Psoas muscle (tissue), 8 donors: ENCODE measurements around the gene CLCN5. TPM values are rescaled to one million over a fixed set of nuclear protein-coding genes. Genes with fewer than 3 reads are reported as not detected.

Experiments
- ATAC-seq, 4 donors: fragments of 200-7000 bp; cut with Tn5 transposase; one replicate each; pipeline ENCODE4 v1.9.1; 2020; ENCODE audit warnings: moderate library complexity in 3 of 4, mild to moderate bottlenecking in 2 of 4
- DNase-seq, 2 donors: peaks; one replicate each; pipeline ENCODE4 v3.0.0-alpha.2; 2020
- H3K27ac ChIP-seq: fragments of 200-600 bp; one replicate; pipeline ENCODE4 v1.8.0; 2022
- H3K27me3 ChIP-seq, 3 donors: fragments of 200-600 bp in 1 of 3; one replicate each; pipeline versions ENCODE4 v1.6.1 to v1.8.0; 2013 to 2022; ENCODE audit warnings: low read length in 2 of 3, mild to moderate bottlenecking in 2 of 3, moderate library complexity in 1 of 3; ENCODE audit not compliant: insufficient read depth in 3 of 3
- H3K36me3 ChIP-seq, 2 donors: fragments of 200-600 bp in 1 of 2; one replicate each; pipeline versions ENCODE4 v1.6.1 to v1.8.0; 2013 to 2022; ENCODE audit warnings: low read depth in 1 of 2, mild to moderate bottlenecking in 1 of 2, moderate library complexity in 1 of 2; ENCODE audit not compliant: insufficient read depth in 1 of 2
- H3K4me1 ChIP-seq: fragments of 200-600 bp; one replicate; pipeline ENCODE4 v1.8.0; 2022
- H3K4me3 ChIP-seq: fragments of 200-600 bp; one replicate; pipeline ENCODE4 v1.8.0; 2022; ENCODE audit warnings: mild to moderate bottlenecking
- H3K9me3 ChIP-seq: fragments of 200-600 bp; one replicate; pipeline ENCODE4 v1.8.0; 2022
- WGBS, 3 donors: extraction: QIAGEN DNeasy Blood & Tissue Kit; methylation state at CpG; one replicate each; pipeline versions ENCODE4 v1.1.6 to v1.1.7; 2013; 5-methylcytosine and 5-hydroxymethylcytosine counted together
- intact Hi-C, 2 donors: fragments of 100-400 bp; cut with DNase I; formaldehyde crosslinking; loops; one replicate each; pipeline versions ENCODE4 v1.11.0 to v1.14.2; 2022
- polyA plus RNA-seq, 3 donors: library from polyadenylated mRNA; stranded (reverse); fragments of 200-250 nt; gene quantifications; one replicate each; pipeline ENCODE4 v1.2.3, GENCODE V29; 2013
- total RNA-seq, 4 donors: library from RNA; stranded (reverse); fragmentation: NEBNext Ultra II Directional in 2 of 4; extraction: Animal tissue kit (Norgen Biotek cat#: 25700) in 2 of 4; gene quantifications; one replicate each; pipeline versions ENCODE4 v1.2.1 to v1.2.4, GENCODE V29; 2021 to 2023
- TF ChIP-seq, protein P1 (sequence below): fragments of 200-600 bp; IDR thresholded peaks from one replicate; pipeline ENCODE4 v1.8.0; 2022; ENCODE audit warnings: antibody characterized with exemption
- donor health status: healthy with polysubstance abuse.
- donor health status: DM: no; HTN: no; CAD: no; lungs with moderate emphysema.
- donor health status: Bipolar disorder and iron deficiency.
- donor health status: healthy.
- donor health status: DM: yes; HTN: yes; CAD: no.
- donor health status: DM: no; HTN: no; CAD: no.
- donor health status: DM: no; HTN: no; CAD: no.
- donor health status: DM: yes; HTN: yes; CAD: no.

The CLCN5 gene
- total and polyA plus RNA-seq, 7 donors: 1.9 to 11.3 (median 6.5) TPM

DNA sequence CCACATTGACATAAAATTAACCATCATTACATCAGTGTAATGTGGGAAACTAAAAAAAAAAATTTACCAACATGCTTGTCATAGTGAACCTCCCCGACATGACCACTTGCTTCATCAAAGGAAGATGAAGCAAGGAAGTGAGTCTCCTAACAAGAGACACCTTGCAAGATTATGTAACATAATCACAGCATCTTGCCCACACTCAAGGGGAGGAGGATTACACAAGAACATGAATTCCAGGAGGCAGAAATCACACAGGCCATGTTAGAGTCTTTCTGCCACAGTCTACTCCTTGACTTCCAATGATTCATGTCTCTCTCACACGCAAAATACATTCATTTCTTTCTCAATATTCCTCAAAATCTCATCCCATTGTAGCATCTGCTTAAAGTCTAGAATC is 185.1 kb downstream of the CLCN5 start:
- Histone ChIP-seq H3K9me3 (no peaks in the 10 kb centered on the region), H3K4me1 (no peaks in the 10 kb centered on the region), H3K36me3 (no peaks in the 10 kb centered on the region), H3K4me3 (no peak overlapping the region), H3K27ac (no peak overlapping the region), H3K27me3 (peaks cover 0 to 6% (median 0%) of the 10 kb centered on the region in 3 donors)
- no peak for ATAC-seq
- intact Hi-C loops: loop anchor here in 1 of 2 donors (10.0 kb wide), 1 partner anchor 477 kb away; no protein-coding TSS in a partner anchor
- TF ChIP-seq, protein P1, sequence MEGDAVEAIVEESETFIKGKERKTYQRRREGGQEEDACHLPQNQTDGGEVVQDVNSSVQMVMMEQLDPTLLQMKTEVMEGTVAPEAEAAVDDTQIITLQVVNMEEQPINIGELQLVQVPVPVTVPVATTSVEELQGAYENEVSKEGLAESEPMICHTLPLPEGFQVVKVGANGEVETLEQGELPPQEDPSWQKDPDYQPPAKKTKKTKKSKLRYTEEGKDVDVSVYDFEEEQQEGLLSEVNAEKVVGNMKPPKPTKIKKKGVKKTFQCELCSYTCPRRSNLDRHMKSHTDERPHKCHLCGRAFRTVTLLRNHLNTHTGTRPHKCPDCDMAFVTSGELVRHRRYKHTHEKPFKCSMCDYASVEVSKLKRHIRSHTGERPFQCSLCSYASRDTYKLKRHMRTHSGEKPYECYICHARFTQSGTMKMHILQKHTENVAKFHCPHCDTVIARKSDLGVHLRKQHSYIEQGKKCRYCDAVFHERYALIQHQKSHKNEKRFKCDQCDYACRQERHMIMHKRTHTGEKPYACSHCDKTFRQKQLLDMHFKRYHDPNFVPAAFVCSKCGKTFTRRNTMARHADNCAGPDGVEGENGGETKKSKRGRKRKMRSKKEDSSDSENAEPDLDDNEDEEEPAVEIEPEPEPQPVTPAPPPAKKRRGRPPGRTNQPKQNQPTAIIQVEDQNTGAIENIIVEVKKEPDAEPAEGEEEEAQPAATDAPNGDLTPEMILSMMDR: no peak
- WGBS, 3 donors: 68 to 90% (median 89%) methylated on average over 2 of the region's 2 CpGs
- DNase-seq: no peak

DNA sequence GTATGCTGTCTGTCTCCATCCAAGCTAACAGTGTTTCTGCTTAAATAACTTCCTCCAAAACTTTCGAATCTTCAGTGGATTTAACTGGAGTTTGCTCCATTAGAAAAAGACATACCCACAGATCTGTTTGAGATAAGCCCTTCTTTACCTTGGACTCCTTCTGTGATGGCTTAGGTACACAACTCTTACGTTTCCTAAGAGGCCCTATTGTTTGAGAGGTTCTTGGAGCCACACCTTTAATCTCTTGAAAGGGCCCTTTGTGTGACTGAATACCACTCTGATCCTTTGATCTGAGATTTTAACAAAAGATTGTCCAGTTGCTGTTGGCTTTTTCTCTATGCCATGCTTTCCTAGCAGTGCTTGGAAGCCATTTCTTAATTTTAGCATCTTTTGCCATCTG is 185.9 kb downstream of the CLCN5 start:
- Histone ChIP-seq H3K27ac (no peak overlapping the region), H3K4me3 (no peak overlapping the region), H3K27me3 (peaks cover 0 to 5% (median 0%) of the 10 kb centered on the region in 3 donors), H3K36me3 (no peaks in the 10 kb centered on the region), H3K4me1 (no peaks in the 10 kb centered on the region), H3K9me3 (no peaks in the 10 kb centered on the region)
- no peak for ATAC-seq
- intact Hi-C loops: loop anchor here in 1 of 2 donors (10.0 kb wide), 1 partner anchor 477 kb away; no protein-coding TSS in a partner anchor
- WGBS, 3 donors: 59 to 91% (median 85%) methylated on average over 2 of the region's 2 CpGs
- no peak for DNase-seq
- TF ChIP-seq, protein P1: no peak

DNA sequence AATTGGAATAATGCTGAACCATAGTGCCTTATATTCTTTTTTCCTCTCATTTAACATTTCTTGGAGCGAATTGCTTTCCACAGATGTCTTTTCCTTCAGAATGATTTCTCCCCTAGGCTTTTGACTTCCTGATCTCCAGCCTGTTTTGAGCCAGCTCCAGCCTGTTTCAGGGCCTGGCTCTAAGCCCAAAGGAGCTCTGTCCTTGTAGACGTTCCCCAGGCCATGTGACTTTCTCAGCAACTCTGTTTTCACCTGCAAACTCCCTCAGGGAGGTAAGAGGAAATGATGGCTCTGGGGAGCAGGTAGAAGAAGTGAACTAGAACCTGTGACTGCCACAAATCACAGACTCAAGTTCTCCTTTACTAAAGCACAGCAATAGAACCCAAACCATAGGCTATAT is 189.3 kb downstream of the CLCN5 start:
- Histone ChIP-seq H3K9me3 (no peaks in the 10 kb centered on the region), H3K36me3 (no peaks in the 10 kb centered on the region), H3K4me3 (no peak overlapping the region), H3K27ac (no peak overlapping the region), H3K27me3 (peaks cover 0 to 5% (median 0%) of the 10 kb centered on the region in 3 donors), H3K4me1 (no peaks in the 10 kb centered on the region)
- intact Hi-C loops: no loop called here
- TF ChIP-seq, protein P1: no peak
- DNase-seq (no peak), ATAC-seq (no peak)
- WGBS, 3 donors: 25 to 37% (median 35%) methylated on average over 2 of the region's 2 CpGs

DNA sequence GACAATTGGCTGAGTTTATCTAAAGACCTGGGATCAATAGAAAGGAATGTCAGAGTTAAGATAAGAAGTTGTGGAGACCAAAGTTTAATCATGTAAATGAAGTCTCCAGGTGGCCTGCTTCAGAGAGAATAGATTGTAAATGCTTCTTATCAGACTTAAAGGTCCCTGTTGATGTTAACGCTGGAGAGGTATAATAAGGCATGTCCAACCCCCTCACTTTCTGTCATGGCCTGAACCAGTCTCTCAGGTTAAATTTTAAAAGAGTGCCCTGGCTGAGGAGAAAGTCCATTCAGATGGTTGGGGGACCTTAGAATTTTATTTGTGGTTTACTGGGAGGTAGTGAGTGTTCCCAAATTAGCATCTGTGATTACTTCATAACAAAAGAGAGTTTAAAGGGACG is 191.7 kb downstream of the CLCN5 start:
- WGBS, 3 donors: 28 to 58% (median 40%) methylated on average over 2 of the region's 2 CpGs
- Histone ChIP-seq H3K4me1 (no peaks in the 10 kb centered on the region), H3K27me3 (peaks cover 0 to 11% (median 0%) of the 10 kb centered on the region in 3 donors), H3K4me3 (no peak overlapping the region), H3K27ac (no peak overlapping the region), H3K9me3 (no peaks in the 10 kb centered on the region), H3K36me3 (no peaks in the 10 kb centered on the region)
- TF ChIP-seq, protein P1: no peak
- intact Hi-C loops: no loop called here
- no peak for DNase-seq
- ATAC-seq: no peak

DNA sequence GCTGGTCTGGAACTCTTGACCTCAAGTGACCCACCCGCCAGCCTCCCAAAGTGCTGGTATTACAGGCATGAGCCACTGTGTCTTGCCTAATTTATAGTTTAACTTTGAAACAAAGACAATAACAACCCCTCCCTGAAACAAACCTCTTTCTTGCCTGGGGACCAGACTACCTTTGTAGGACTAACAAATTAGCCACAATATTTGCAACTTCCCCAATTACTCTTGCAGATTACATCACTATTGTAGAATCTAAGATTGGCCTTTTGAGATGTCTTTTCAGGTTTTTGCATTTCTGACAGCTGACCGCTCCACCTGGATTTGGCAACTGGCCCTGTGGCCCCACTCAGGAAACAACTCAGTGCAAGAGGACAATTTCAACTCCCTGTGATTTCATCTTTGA is 193.6 kb downstream of the CLCN5 start:
- intact Hi-C loops: no loop called here
- no peaks in the 10 kb centered on the region for H3K9me3 ChIP-seq
- no peaks in the 10 kb centered on the region for H3K4me1 ChIP-seq

More for the DNA sequence above, 193.6 kb downstream of the CLCN5 start:
- Histone ChIP-seq H3K27me3 (peaks cover 0 to 8% (median 0%) of the 10 kb centered on the region in 3 donors), H3K27ac (no peak overlapping the region), H3K36me3 (no peaks in the 10 kb centered on the region), H3K4me3 (no peak overlapping the region)
- 91 to 97% (median 94%) methylated on average over 2 of the region's 2 CpGs for WGBS, 3 donors
- TF ChIP-seq, protein P1: no peak
- DNase-seq (no peak), ATAC-seq (no peak)
